ENCODE results near the gene OR2Y1.
"Not testable (repeated sequence)": the region's sequence is repeated elsewhere in the genome, so short reads cannot be mapped to it uniquely, and the experiment has no call there.

OR2Y1 gene

DNA sequence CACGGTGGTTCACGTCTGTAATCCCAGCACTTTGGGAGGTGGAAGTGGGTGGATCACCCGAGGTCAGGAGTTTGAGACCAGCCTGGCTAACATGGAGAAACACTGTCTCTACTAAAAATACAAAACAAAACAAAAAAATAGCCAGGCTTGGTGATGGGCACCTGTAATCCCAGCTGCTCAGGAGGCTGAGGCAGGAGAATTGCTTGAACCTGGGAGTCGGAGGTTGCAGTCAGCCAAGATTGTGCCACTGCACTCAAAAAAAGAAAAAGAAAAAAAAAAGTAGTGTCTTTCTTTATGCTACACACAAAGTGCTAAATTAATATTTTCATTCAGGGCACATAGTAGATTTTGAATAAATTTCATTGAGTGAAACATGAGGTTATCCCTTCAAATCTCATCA is 1.1 kb upstream of the OR2Y1 start:
- in situ Hi-C loops (cut with MboI; ENCODE audit: low sequenced_read_pairs): not testable (repeated sequence)

DNA sequence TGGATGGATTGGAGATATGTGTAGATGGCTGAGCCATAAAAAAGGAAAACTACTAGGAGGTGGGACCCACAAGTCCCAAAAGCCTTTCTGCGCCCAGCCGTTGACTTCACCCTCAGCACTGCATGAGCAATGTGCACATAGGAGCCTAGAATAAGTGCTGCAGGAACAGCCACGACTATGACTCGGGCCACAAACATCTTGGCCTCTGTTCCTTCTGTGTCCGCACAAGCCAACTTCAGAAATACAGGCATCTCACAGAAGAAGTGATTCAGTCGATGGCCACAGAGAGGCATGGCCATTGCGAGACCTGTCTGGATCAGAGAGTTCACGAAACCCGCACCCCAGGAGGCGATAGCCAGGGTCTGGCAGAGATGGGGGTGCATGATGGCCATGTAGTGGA is 587 bp downstream of the OR2Y1 start:
- in situ Hi-C loops (cut with MboI; ENCODE audit: low sequenced_read_pairs): no loop called here

DNA sequence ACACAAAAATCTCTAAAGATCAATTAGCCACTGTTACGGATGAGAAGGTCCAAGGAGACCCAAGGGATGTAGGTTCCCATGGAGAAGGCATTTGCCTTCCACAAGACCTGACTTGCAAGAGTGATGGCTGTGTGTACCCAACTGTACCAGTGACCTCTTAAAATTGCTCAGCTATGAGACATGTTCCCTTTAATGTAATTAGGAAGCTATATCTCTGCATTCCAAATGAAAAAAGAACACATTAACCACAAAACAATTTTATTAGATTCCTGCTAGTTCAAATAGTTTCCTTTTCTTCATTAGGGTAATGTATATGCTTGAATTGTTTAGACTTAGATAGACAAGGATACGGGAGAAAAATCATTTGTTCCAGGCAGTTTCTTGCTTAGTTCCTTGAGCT is 3.3 kb downstream of the OR2Y1 start:
- in situ Hi-C loops (cut with MboI; ENCODE audit: low sequenced_read_pairs): no loop called here

DNA sequence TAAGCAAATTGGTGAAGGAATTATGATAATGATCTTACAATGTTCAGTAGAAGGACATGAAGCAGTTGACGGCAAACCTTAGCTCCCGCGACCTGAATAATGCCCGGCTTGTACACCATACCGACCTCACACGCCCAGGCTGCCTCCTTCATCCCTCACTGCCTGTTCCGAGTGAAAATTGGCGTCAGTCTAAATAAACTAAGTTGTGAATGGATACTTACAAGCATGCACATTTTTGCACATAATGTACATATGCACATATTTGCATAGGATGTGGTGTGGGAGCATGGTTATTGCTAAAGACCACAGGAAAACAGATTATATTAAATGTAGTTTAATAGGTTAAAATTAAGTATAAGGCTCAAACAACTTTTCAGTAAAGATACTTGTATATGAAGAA is 14.9 kb downstream of the OR2Y1 start:
- in situ Hi-C loops (cut with MboI; ENCODE audit: low sequenced_read_pairs): no loop called here

DNA sequence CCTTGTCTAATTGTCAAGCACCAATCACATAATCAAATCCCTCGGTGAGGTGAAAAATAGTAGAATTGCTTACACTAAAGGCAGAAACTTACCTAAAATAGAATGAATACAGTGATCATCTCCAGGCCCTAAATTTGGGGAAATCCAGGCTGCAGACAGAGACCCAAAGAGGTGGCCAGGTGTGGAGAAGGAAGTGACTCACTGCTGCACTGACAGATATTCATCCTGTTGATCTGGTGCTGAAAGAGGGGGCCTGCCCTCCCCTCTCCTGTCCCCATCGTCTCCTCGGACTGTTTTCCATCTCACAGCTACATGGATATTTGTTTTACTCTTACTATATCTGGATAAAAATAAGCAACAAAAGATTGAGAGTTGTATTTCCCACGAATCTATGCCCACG is 15.9 kb downstream of the OR2Y1 start:
- in situ Hi-C loops (cut with MboI; ENCODE audit: low sequenced_read_pairs): no loop called here

DNA sequence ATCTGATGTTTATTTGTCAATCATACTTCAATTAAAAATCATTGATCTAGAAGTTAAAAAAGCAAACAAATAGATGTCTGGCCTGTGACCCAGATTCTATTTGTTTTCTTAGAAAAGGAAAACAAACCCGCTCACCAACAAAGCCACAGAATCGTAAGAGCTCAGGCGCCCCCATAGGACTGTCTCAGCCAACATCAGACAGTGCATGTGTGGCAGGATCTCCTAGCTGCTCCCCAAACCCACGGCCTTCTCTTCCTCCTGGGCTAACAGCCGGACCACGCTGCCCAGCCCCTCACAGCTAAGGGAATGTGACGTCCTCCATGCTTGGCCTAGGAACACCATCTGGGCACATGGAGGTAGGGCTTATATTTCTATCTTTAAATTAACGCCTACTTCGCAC is 19.4 kb downstream of the OR2Y1 start:
- in situ Hi-C loops (cut with MboI; ENCODE audit: low sequenced_read_pairs): no loop called here

DNA sequence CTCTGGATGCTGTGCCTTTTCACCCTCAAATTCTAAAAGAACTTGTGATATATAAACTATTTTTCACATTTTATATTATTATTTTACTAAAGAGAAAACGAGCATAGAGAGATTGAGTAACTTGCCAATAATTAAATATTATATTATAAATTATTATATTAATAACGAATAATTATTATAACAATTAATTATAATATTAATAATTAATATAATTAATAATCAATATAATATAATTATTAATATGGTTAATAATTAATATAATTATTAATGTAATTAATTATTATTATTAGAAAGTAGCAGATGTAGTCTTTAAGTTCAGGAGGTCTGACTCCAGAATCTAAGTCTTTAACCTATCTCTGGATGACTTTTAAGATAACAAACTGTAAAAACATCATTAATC is 20.1 kb downstream of the OR2Y1 start:
- in situ Hi-C loops (cut with MboI; ENCODE audit: low sequenced_read_pairs): no loop called here

DNA sequence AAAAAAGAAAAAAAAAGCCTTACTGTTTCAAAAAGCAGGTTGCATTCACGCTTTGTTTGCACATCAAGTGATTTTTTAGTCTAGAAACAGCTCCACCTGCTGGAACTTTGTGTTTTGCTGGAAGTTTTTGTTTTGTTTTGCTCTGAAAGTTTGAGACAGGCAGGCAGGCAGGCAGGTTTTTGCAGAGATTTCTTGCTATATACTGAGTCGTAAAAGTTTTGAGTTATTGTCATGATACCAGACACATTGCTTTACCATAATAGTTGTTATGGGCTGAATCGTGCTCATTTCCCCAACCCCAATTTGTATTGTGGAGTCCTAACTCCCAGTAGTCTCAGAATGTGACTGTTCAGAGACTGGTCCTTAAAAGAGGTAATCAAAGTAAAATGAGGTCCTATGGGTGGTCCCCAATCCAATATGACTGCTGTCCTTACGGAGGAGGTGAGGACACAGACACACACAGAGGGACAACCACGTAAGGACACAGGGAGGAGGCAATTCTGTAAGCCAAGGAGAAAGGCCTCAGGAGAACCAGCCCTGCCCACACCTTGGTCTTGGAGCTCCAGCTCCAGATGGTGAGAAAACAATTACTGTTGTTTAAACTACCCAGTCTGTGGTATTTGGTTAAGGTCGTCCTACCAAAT is 20.9 kb downstream of the OR2Y1 start:
- in situ Hi-C loops (cut with MboI; ENCODE audit: low sequenced_read_pairs): no loop called here

DNA sequence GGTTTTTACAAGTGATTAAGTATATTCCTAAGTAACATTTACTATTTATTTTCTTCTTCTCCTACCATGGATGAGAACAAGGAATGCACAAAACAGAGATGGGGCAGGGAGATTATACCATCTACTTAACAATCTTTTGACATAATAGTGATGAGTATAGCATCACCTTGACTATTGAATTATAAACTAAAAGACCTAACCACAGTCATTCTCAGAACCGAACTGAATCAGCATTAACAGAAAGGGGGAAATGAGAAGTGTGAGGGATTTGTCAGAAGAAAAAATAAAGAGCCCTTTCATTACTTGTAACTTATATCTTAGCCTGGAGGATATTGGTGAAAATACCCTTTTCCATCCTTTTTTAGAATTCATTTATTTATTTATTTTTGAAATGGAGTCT is 21.9 kb downstream of the OR2Y1 start:
- in situ Hi-C loops (cut with MboI; ENCODE audit: low sequenced_read_pairs): no loop called here

DNA sequence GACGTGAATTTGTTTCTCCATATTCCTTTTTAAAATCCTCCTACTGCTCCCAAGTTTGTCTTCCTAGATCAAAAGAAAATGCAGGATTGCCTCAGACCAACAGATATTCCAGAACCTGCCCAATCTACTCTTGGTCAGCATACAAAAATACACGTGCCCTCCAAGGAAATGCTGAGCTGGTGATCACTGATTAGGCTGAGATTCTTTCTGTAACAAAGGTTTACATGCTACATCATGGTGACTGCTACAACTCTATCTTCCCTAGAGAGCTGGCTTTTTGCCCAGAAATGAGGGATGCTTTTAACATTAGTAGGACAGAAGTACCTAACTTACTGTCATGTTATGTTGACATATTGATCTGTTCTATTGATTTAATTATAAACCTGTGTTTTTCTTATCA is 35.5 kb downstream of the OR2Y1 start:
- in situ Hi-C loops (cut with MboI; ENCODE audit: low sequenced_read_pairs): no loop called here

DNA sequence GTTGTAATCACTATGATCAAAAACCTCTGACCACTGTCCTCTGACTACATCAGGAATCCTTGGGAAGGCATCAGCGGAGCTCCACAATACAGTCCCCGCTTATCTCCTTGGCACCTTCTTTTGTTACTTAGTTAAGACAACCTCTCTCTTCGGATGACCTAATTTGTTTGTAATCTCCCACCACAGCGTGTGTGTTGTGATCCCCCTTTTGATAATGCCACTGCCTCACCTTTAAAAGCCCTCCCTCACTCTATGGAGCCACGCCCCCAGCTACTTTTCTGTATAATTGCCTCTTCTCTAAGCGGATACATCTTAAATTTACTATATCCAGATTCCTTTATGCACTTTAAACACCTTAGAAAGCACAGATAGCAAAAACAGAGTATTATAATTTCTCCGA is 35.9 kb downstream of the OR2Y1 start:
- in situ Hi-C loops (cut with MboI; ENCODE audit: low sequenced_read_pairs): no loop called here

DNA sequence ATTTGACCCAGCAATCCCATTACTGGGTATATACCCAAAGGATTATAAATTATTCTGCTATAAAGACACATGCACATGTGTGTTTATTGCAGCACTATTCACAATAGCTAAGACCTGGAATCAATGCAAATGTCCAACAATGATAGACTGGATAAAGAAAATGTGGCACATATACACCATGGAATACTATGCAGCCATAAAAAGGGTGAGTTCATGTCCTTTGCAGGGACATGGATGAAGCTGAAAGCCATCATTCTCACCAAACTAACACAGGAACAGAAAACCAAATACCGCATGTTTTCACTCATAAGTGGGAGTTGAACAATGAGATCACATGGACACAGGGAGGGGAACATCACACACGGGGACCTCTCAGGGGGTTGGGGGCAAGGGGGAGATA is 36.5 kb downstream of the OR2Y1 start:
- in situ Hi-C loops (cut with MboI; ENCODE audit: low sequenced_read_pairs): not testable (repeated sequence)

DNA sequence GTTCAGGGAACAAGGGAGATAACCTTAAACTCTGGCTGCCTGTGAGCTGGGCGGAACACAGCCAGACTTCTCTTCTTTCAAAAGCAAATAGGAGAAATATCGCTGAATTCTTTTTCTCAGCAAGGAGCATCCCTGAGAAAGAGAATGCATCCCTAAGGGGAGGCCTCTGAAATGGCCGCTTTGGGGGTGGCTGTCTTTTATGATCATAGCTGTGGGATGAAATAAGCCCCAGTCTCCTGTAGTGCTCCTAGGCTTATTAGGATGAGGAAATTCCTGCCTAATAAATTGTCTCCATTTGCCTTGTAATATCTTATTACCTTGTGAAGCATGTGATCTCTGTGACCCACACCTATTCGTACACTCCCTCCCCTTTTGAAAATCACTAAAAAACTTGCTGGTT is 39.4 kb downstream of the OR2Y1 start:
- in situ Hi-C loops (cut with MboI; ENCODE audit: low sequenced_read_pairs): not testable (repeated sequence)

DNA sequence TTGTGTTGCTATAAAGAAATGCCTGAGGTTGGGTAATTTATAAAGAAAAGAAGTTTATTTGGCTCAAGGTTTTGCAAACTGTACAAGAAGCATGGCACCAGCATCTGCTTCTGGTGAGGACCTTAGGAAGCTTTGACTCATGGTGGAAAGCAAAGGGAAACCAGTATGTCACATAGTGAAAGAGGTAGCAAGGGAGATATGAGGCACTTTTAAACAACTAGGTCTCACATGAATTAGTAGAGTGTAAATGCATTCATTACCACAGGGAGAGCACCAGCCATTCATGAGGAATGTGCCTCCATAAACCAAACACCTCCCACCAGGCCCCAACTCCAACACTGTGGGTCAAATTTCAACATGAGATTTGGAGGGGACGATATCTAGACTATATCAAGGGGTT is 40.8 kb downstream of the OR2Y1 start:
- in situ Hi-C loops (cut with MboI; ENCODE audit: low sequenced_read_pairs): no loop called here

DNA sequence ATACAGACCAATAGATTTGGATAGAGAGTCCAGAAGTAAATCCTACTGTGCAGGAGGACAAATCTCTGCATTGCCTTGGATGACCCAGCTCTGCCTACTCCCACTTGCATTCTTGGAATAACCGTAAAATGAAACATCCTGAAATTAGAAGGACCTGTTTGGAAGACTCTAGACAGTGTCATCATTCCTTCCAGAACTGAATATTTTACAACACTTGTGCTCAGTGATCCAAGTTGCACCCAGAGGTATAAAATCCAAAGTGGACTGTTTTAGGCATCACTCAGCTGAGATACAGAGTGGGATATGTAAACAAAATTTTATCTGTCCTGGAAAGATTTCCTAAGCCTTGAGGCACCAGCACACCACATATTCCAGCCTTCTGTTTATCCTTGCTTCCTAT is 43.7 kb downstream of the OR2Y1 start:
- in situ Hi-C loops (cut with MboI; ENCODE audit: low sequenced_read_pairs): no loop called here

DNA sequence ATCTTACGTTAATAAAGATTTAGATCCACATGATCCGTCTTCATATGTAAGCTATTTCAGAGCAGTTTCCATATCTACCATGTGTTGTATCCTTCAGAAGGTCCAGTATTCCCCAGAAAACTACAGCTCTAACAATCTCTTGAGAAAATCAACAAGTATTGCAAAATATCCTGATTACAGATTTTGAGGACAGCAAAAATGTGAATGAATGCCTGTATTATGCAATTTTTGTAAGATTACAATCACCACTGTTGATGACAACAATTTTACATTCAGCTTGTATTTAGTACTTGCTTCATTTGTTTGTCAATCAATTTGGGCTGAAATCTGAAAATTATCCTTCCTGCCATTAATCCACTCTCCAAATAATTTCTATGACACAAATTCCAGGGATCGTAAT is 47.4 kb downstream of the OR2Y1 start:
- in situ Hi-C loops (cut with MboI; ENCODE audit: low sequenced_read_pairs): no loop called here

DNA sequence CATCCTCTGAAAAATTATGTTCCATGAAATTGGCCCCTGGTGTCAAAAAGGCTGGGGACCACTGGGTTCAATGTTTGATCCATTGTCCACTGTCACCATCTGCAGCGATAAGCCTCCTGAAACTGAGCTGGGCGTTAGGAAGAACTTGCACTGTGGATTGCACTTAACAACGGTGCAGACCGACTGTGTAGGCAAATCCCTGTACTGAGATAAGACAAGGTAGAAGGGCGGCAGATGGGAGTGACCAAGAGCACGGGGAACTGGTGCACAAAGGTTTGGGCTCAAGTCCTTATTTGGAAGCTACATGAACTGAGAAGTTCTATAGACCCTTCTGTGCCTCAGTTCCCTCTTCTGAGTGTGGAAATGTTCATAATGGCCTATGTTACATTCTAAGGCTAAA is 48.8 kb downstream of the OR2Y1 start:
- in situ Hi-C loops (cut with MboI; ENCODE audit: low sequenced_read_pairs): no loop called here

DNA sequence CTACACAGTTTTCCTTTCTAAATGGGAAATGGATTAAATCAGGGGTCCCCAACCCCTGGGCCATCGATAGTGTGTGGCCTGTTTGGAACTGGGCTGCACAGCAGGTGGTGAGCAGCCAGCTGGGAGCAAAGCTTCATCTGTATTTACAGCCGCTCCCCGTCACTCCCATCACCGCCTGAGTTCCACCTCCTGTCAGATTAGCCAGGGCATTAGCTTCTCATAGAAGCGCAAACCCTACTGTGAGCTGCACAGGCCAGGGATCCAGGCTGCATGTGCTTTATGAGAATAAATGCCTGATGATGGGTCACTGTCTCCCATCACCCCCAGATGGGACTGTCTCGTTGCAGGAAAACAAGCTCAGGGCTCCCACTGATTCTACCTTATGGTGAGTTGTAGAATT is 49.3 kb downstream of the OR2Y1 start:
- in situ Hi-C loops (cut with MboI; ENCODE audit: low sequenced_read_pairs): no loop called here

DNA sequence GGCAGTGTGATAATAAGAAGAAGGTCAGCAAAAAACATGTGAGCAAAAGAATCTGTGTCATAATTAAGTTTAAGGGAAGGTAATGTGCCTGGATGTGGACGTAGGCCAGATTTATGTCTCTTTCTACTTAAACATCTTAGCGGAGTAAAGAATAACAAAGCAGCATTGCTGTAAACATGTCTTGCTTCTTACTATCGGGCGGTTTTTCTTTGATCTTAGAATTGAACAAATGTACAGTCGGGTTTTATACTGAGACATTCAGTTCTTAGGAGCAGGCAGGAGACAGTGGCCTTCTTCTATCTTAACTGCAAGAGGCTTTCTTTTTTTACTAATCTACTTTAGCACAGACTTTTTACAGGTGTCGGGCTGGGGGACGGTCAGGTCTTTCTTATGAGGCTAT is 50.1 kb downstream of the OR2Y1 start:
- in situ Hi-C loops (cut with MboI; ENCODE audit: low sequenced_read_pairs): no loop called here

Measured in HL-60/S4 treated with phorbol 12-myristate 13-acetate at 8.2 ng/mL for 4 days and 3 days (cell line).